GM18505 (cell line): ENCODE data around the gene SLC7A4.

Experiments
- ATAC-seq: cut with Tn5 transposase; IDR thresholded peaks from one replicate; pipeline ENCODE4 v1.9.1; 2021; ENCODE audit not compliant: unreplicated experiment
- POLR2A ChIP-seq: IDR thresholded peaks from 4 replicates; pipeline ENCODE4 v1.6.1; 2011; ENCODE audit warnings: borderline replicate concordance; ENCODE audit not compliant: insufficient read depth, insufficient read length; ENCODE audit errors: extremely low read depth

SLC7A4 gene

GRCh38 chr22:21028277-21029251 lies 3.8 kb downstream of the SLC7A4 start:
- TF ChIP-seq POLR2A: no peak
- no peak for ATAC-seq

GRCh38 chr22:21026783-21027692 lies 5.3 kb downstream of the SLC7A4 start:
- no peak for TF ChIP-seq POLR2A
- no peak for ATAC-seq

GRCh38 chr22:21025763-21026755 lies 6.3 kb downstream of the SLC7A4 start:
- TF ChIP-seq POLR2A: no peak
- ATAC-seq: no peak

- no peak for ATAC-seq
- TF ChIP-seq POLR2A: no peak
These were observed 7.1 kb downstream of the SLC7A4 start for GRCh38 chr22:21025266-21025665.

GRCh38 chr22:21022955-21023614 lies 9.3 kb downstream of the SLC7A4 start:
- no peak for ATAC-seq
- TF ChIP-seq POLR2A: no peak

- ATAC-seq: no peak
These were observed 9.9 kb downstream of the SLC7A4 start for GRCh38 chr22:21022507-21022906.

GRCh38 chr22:21020802-21021429 lies 11.4 kb downstream of the SLC7A4 start:
- TF ChIP-seq POLR2A: no peak
- no peak for ATAC-seq

More at GRCh38 chr22:21022507-21022906, 9.9 kb downstream of the SLC7A4 start:
- no peak for TF ChIP-seq POLR2A

- no peak for TF ChIP-seq POLR2A
- no peak for ATAC-seq
These were observed 14.0 kb downstream of the SLC7A4 start for GRCh38 chr22:21018314-21018713.

GRCh38 chr22:21016644-21017420 lies 15.5 kb downstream of the SLC7A4 start:
- no peak for ATAC-seq
- TF ChIP-seq POLR2A: no peak

- no peak for ATAC-seq
- no peak for TF ChIP-seq POLR2A
These were observed 16.8 kb downstream of the SLC7A4 start for GRCh38 chr22:21015466-21016006.
